SK-N-SH (cell line): ENCODE measurements around the gene CCDC191. TPM values are rescaled to one million over a fixed set of nuclear protein-coding genes. Genes with fewer than 3 reads are reported as not detected.

ENCODE experiments used
- CTCF ChIA-PET: fragments of 300-600, 350-600 bp; formaldehyde crosslinking; extraction: SDS; loops from one replicate; lab custom pipeline; 2021; lab: Yijun Ruan, JAX
- POLR2A ChIA-PET: fragments of 350-600 bp; sonication (Branson Sonifier 250); formaldehyde crosslinking; extraction: SDS; loops from one replicate; lab custom pipeline; 2020; ENCODE audit warnings: antibody characterized with exemption, inconsistent platforms; lab: Yijun Ruan, JAX
- DNase-seq: peaks from one replicate; pipeline ENCODE4 v3.0.0; 2012
- H2AFZ ChIP-seq: fragments of 200-600 bp; sonication (generic); 2 replicates; pipeline ENCODE4 v1.8.1; 2016; ENCODE audit warnings: antibody characterized with exemption, mild to moderate bottlenecking, low read depth
- H3F3A ChIP-seq: fragments of 200-600 bp; sonication (generic); replicated peaks from 2 replicates; pipeline ENCODE3; 2016; ENCODE audit warnings: antibody characterized with exemption, mild to moderate bottlenecking; ENCODE audit not compliant: insufficient read depth
- H3K27ac ChIP-seq, 2 experiments: fragments of 200-500 bp in 1 of 2; fragments of 200-600 bp in 1 of 2; sonication (Bioruptor generic) in 1 of 2; sonication (generic), shearing (Covaris generic) in 1 of 2; 2 replicates each; pipeline versions ENCODE4 v1.5.1 to v1.6.1; 2014 to 2016; ENCODE audit warnings: low read depth in 2 of 2, inconsistent platforms in 1 of 2, low read length in 1 of 2, mild to moderate bottlenecking in 1 of 2, mixed read lengths in 1 of 2
- H3K27me3 ChIP-seq: fragments of 200-600 bp; sonication (generic), shearing (Covaris generic); 2 replicates; pipeline ENCODE4 v1.6.1; 2016; ENCODE audit warnings: mixed run types; ENCODE audit not compliant: insufficient read depth
- H3K36me3 ChIP-seq, 2 experiments: fragments of 200-500 bp in 1 of 2; fragments of 200-600 bp in 1 of 2; sonication (Bioruptor generic) in 1 of 2; sonication (generic) in 1 of 2; replicated peaks in 1 of 2; 2 replicates each; pipeline versions ENCODE3 to v1.5.1; 2014 to 2016; ENCODE audit warnings: low read length in 1 of 2, mild to moderate bottlenecking in 1 of 2; ENCODE audit not compliant: insufficient read depth in 2 of 2, control insufficient read depth in 1 of 2
- H3K4me1 ChIP-seq, 2 experiments: fragments of 200-500 bp in 1 of 2; fragments of 200-600 bp in 1 of 2; sonication (Bioruptor generic) in 1 of 2; sonication (generic), shearing (Covaris generic) in 1 of 2; 2 replicates each; pipeline versions ENCODE4 v1.5.1 to v1.6.1; 2014 to 2016; ENCODE audit warnings: low read depth in 1 of 2, low read length in 1 of 2, mixed run types in 1 of 2; ENCODE audit not compliant: insufficient read depth in 2 of 2, control insufficient read depth in 1 of 2
- H3K4me2 ChIP-seq: fragments of 200-600 bp; sonication (generic), shearing (Covaris generic); 2 replicates; pipeline ENCODE4 v1.6.1; 2017; ENCODE audit warnings: mixed run types
- H3K4me3 ChIP-seq, 2 experiments: fragments of 200-500 bp in 1 of 2; fragments of 200-600 bp in 1 of 2; sonication (Bioruptor generic) in 1 of 2; sonication (generic), shearing (Covaris generic) in 1 of 2; 2 replicates each; pipeline versions ENCODE4 v1.5.1 to v1.8.1; 2014 to 2016; ENCODE audit warnings: low read depth in 2 of 2, inconsistent platforms in 1 of 2, low read length in 1 of 2, mild to moderate bottlenecking in 1 of 2, mixed read lengths in 1 of 2, moderate library complexity in 1 of 2
- H3K79me2 ChIP-seq: fragments of 200-600 bp; sonication (generic); 2 replicates; pipeline ENCODE4 v1.8.1; 2017; ENCODE audit warnings: mild to moderate bottlenecking; ENCODE audit not compliant: insufficient read depth
- H3K9ac ChIP-seq: fragments of 200-600 bp; sonication (generic); 2 replicates; pipeline ENCODE4 v1.6.1; 2017; ENCODE audit warnings: mixed run types
- H3K9me2 ChIP-seq: fragments of 200-600 bp; sonication (generic); 2 replicates; pipeline ENCODE4 v1.6.1; 2017; ENCODE audit warnings: mixed run types
- H3K9me3 ChIP-seq: fragments of 200-600 bp; sonication (generic); 2 replicates; pipeline ENCODE4 v1.6.1; 2017; ENCODE audit warnings: mixed run types, mild to moderate bottlenecking, moderate library complexity
- H4K20me1 ChIP-seq: fragments of 200-600 bp; sonication (generic); 2 replicates; pipeline ENCODE4 v1.6.1; 2017; ENCODE audit warnings: mild to moderate bottlenecking, mixed run types; ENCODE audit not compliant: insufficient read depth
- FOSL2 ChIP-seq: IDR thresholded peaks from 2 replicates; pipeline ENCODE4 v1.4.0; 2012; ENCODE audit warnings: low read depth, mild to moderate bottlenecking, moderate library complexity, borderline replicate concordance
- GABPA ChIP-seq: IDR thresholded peaks from 2 replicates; pipeline ENCODE4 v1.4.0; 2012; ENCODE audit warnings: low read depth, mild to moderate bottlenecking
- JUND ChIP-seq: IDR thresholded peaks from 2 replicates; pipeline ENCODE4 v1.4.0; 2012
- MEF2A ChIP-seq: IDR thresholded peaks from 2 replicates; pipeline ENCODE4 v1.4.0; 2012; ENCODE audit warnings: low read depth, borderline replicate concordance
- NFIC ChIP-seq: IDR thresholded peaks from 2 replicates; pipeline ENCODE4 v1.4.0; 2012; ENCODE audit warnings: borderline replicate concordance
- NRF1 ChIP-seq: IDR thresholded peaks from 2 replicates; pipeline ENCODE4 v1.6.1; 2012; ENCODE audit warnings: low read depth, mild to moderate bottlenecking, low read length
- POLR2AphosphoS5 ChIP-seq: IDR thresholded peaks from 2 replicates; pipeline ENCODE4 v1.6.1; 2012; ENCODE audit warnings: low read depth, low read length
- RCOR1 ChIP-seq: fragments of 150-350 bp; IDR thresholded peaks from 2 replicates; pipeline ENCODE4 v1.6.1; 2017; ENCODE audit warnings: antibody characterized with exemption, low read length
- RXRA ChIP-seq: IDR thresholded peaks from 2 replicates; pipeline ENCODE4 v1.4.0; 2012; ENCODE audit warnings: low read depth, mild to moderate bottlenecking, borderline replicate concordance
- SIN3A ChIP-seq: IDR thresholded peaks from 2 replicates; pipeline ENCODE4 v1.6.1; 2012; ENCODE audit warnings: low read depth, mild to moderate bottlenecking, low read length, moderate library complexity, borderline replicate concordance
- SMC3 ChIP-seq: IDR thresholded peaks from 2 replicates; pipeline ENCODE4 v1.6.1; 2012; ENCODE audit warnings: low read depth, low read length, improper control_type of control experiment
- TAF1 ChIP-seq: IDR thresholded peaks from 2 replicates; pipeline ENCODE4 v1.6.1; 2012; ENCODE audit warnings: low read depth, mild to moderate bottlenecking, low read length, moderate library complexity, borderline replicate concordance
- TCF12 ChIP-seq: IDR thresholded peaks from 2 replicates; pipeline ENCODE4 v1.4.0; 2012
- ZBTB33 ChIP-seq: IDR thresholded peaks from 2 replicates; pipeline ENCODE4 v1.4.0; 2012; ENCODE audit warnings: low read depth, borderline replicate concordance
- WGBS: methylation state at CpG from one replicate; pipeline ENCODE4 v1.1.6; 2017; ENCODE audit warnings: low lambda C conversion rate; 5-methylcytosine and 5-hydroxymethylcytosine counted together
- polyA plus RNA-seq, 3 experiments: library from polyadenylated mRNA; depleted of rRNA; stranded (reverse); fragments of >200 nt; gene quantifications; 2 replicates each; pipeline ENCODE4 v1.2.3, GENCODE V29; 2012
- TF ChIP-seq, protein P1 (sequence below): IDR thresholded peaks from 2 replicates; pipeline ENCODE4 v1.6.1; 2012; ENCODE audit warnings: mild to moderate bottlenecking, low read depth, low read length, moderate library complexity
- TF ChIP-seq, protein P2 (sequence below): fragments of 150-350 bp; IDR thresholded peaks from 2 replicates; pipeline ENCODE4 v1.6.1; 2017; ENCODE audit warnings: antibody characterized with exemption, low read length, low read depth, borderline replicate concordance
- TF ChIP-seq, protein P3 (sequence below): IDR thresholded peaks from 2 replicates; pipeline ENCODE4 v1.4.0; 2012; ENCODE audit warnings: low read depth

Gene CCDC191
- polyA plus RNA-seq, 1 of the 3 experiments (the other 2 are of a cell fraction): 3.1 TPM

DNA sequence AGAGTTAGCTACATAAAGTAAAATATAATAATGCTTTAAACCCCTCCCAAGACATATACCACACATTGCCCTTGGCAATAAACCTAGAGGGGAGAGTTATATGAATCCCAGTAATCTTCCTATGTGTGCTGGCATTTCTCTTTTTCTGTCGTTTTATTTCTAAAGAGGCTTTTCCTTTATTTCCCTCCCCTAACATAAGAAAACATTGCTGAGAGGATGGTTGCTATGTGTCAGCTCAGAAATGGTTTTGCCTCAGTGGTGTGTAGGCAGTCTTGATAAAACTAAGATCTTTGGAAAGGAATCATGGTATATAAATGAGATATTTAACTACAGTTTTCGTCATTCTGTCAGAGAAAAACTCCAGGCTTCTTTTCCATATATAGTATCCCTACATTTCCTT is 30.0 kb downstream of the CCDC191 start:
- Histone ChIP-seq H2AFZ (no peak overlapping the region), H3K4me3 (no peak overlapping the region), H3F3A (no peaks in the 10 kb centered on the region), H3K27ac (no peak overlapping the region), H3K9me3 (no peaks in the 10 kb centered on the region), H3K9me2 (no peaks in the 10 kb centered on the region), H3K79me2 (no peaks in the 10 kb centered on the region), H4K20me1 (no peaks in the 10 kb centered on the region), H3K27me3 (no peaks in the 10 kb centered on the region), H3K36me3 (peaks cover 0 to 3% of the 10 kb centered on the region in 2 experiments), H3K9ac (no peak overlapping the region), H3K4me2 (no peak overlapping the region), H3K4me1 (no peaks in the 10 kb centered on the region)
- ChIA-PET CTCF (interaction anchor here (0.5 kb wide), 1 partner anchor 20 kb away, joined by 3 read pairs; no protein-coding TSS in a partner anchor), POLR2A (no interaction called here)
- TF ChIP-seq, protein P1, sequence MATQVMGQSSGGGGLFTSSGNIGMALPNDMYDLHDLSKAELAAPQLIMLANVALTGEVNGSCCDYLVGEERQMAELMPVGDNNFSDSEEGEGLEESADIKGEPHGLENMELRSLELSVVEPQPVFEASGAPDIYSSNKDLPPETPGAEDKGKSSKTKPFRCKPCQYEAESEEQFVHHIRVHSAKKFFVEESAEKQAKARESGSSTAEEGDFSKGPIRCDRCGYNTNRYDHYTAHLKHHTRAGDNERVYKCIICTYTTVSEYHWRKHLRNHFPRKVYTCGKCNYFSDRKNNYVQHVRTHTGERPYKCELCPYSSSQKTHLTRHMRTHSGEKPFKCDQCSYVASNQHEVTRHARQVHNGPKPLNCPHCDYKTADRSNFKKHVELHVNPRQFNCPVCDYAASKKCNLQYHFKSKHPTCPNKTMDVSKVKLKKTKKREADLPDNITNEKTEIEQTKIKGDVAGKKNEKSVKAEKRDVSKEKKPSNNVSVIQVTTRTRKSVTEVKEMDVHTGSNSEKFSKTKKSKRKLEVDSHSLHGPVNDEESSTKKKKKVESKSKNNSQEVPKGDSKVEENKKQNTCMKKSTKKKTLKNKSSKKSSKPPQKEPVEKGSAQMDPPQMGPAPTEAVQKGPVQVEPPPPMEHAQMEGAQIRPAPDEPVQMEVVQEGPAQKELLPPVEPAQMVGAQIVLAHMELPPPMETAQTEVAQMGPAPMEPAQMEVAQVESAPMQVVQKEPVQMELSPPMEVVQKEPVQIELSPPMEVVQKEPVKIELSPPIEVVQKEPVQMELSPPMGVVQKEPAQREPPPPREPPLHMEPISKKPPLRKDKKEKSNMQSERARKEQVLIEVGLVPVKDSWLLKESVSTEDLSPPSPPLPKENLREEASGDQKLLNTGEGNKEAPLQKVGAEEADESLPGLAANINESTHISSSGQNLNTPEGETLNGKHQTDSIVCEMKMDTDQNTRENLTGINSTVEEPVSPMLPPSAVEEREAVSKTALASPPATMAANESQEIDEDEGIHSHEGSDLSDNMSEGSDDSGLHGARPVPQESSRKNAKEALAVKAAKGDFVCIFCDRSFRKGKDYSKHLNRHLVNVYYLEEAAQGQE: no peak
- TF ChIP-seq NFIC (no peak), ZBTB33 (no peak), JUND (no peak), SIN3A (no peak), RCOR1 (no peak), RXRA (no peak)
- TF ChIP-seq, protein P2, sequence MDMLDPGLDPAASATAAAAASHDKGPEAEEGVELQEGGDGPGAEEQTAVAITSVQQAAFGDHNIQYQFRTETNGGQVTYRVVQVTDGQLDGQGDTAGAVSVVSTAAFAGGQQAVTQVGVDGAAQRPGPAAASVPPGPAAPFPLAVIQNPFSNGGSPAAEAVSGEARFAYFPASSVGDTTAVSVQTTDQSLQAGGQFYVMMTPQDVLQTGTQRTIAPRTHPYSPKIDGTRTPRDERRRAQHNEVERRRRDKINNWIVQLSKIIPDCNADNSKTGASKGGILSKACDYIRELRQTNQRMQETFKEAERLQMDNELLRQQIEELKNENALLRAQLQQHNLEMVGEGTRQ: no peak
- no peak for DNase-seq
- WGBS: 81% methylated on average over 2 of the region's 2 CpGs

DNA sequence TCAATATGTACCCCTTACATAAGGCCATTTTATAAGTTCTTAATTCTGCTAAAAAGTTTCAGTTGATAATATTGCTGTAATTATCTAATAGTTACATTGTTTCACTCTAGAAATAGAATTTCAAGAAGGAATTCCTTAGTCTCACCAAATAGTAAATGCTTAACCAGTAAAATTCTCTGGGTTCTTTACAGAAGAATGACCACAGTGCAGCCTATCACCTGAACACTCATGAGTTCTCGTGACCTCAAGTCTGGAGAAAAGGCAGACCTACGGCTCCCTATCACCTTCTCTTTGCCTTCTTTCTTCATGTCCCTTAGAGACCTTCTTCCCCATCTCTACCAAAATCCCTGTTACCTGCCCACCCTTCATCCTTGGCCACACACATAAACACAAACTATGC is 30.9 kb downstream of the CCDC191 start:
- no peaks in the 10 kb centered on the region for H4K20me1 ChIP-seq
- ChIA-PET CTCF (interaction anchor here (0.5 kb wide), 1 partner anchor 21 kb away, joined by 3 read pairs; no protein-coding TSS in a partner anchor), POLR2A (no interaction called here)
- DNase-seq: no peak
- H3K9ac ChIP-seq: no peak overlapping the region
- H3K27me3 ChIP-seq: no peaks in the 10 kb centered on the region
- H3K36me3 ChIP-seq: no peaks in the 10 kb centered on the region
- H3F3A ChIP-seq: no peaks in the 10 kb centered on the region
- H3K27ac ChIP-seq: no peak overlapping the region
- H3K79me2 ChIP-seq: no peaks in the 10 kb centered on the region
- H3K4me2 ChIP-seq: no peak overlapping the region
- WGBS: 94% methylated on average over 2 of the region's 2 CpGs
- H2AFZ ChIP-seq: no peak overlapping the region
- H3K9me2 ChIP-seq: no peaks in the 10 kb centered on the region
- H3K9me3 ChIP-seq: no peaks in the 10 kb centered on the region
- no peak overlapping the region for H3K4me3 ChIP-seq
- no peaks in the 10 kb centered on the region for H3K4me1 ChIP-seq
- TF ChIP-seq, protein P3, sequence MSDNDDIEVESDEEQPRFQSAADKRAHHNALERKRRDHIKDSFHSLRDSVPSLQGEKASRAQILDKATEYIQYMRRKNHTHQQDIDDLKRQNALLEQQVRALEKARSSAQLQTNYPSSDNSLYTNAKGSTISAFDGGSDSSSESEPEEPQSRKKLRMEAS: no peak
- TF ChIP-seq GABPA (no peak), TAF1 (no peak), FOSL2 (no peak), TCF12 (no peak), SMC3 (no peak), NFIC (no peak), NRF1 (no peak), SIN3A (no peak), POLR2AphosphoS5 (no peak), MEF2A (no peak)
- TF ChIP-seq, protein P1: no peak
